Ishikawa (cell line): ENCODE data around the gene TMOD4.

Experiments used
- CEBPB ChIP-seq: IDR thresholded peaks from 2 replicates; pipeline ENCODE4 v1.6.1; 2012
- CREB1 ChIP-seq: IDR thresholded peaks from 2 replicates; pipeline ENCODE4 v1.6.1; 2012; ENCODE audit warnings: low read depth
- EGR1 ChIP-seq: IDR thresholded peaks from 2 replicates; pipeline ENCODE4 v1.6.1; 2012
- EP300 ChIP-seq: IDR thresholded peaks from 2 replicates; pipeline ENCODE4 v1.6.1; 2012; ENCODE audit warnings: borderline replicate concordance
- FOXM1 ChIP-seq: IDR thresholded peaks from 2 replicates; pipeline ENCODE4 v1.6.1; 2012; ENCODE audit warnings: low read depth, borderline replicate concordance
- NFIC ChIP-seq: IDR thresholded peaks from 2 replicates; pipeline ENCODE4 v1.6.1; 2012
- RAD21 ChIP-seq: IDR thresholded peaks from 2 replicates; pipeline ENCODE4 v1.6.1; 2012; ENCODE audit warnings: low read depth
- TAF1 ChIP-seq: IDR thresholded peaks from 2 replicates; pipeline ENCODE4 v1.6.1; 2012; ENCODE audit warnings: low read depth, mild to moderate bottlenecking
- TCF12 ChIP-seq: IDR thresholded peaks from 2 replicates; pipeline ENCODE4 v1.6.1; 2012; ENCODE audit warnings: low read depth
- TEAD4 ChIP-seq: IDR thresholded peaks from 2 replicates; pipeline ENCODE4 v1.6.1; 2012
- YY1 ChIP-seq: IDR thresholded peaks from 2 replicates; pipeline ENCODE4 v1.6.1; 2012; ENCODE audit warnings: low read depth
- ZBTB7A ChIP-seq: IDR thresholded peaks from 2 replicates; pipeline ENCODE4 v1.6.1; 2012; ENCODE audit warnings: low read depth
- TF ChIP-seq, protein P1 (sequence below): IDR thresholded peaks from 2 replicates; pipeline ENCODE4 v1.6.1; 2012; ENCODE audit warnings: low read depth, mild to moderate bottlenecking
- TF ChIP-seq, protein P2 (sequence below): IDR thresholded peaks from 2 replicates; pipeline ENCODE4 v1.6.1; 2012
- TF ChIP-seq, protein P3 (sequence below): IDR thresholded peaks from 2 replicates; pipeline ENCODE4 v1.6.1; 2012

TMOD4 gene

DNA sequence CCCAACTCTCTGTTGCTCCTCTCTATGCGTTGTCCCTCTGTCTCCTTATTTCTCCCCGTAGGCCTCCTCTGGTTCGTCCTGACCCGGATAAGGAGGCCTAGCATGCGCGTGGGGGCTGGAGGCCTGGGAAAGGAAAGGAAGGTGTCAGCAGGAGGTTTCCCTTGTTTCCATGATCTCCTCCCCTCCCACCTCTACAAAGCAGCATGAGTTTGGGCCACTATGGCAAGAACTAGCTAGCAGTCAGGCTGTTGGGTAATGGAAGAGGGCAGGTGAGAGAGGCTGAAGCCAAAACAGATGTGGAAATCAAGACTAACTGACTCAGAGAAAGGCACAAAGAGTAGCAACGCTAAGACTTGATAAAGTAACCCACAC is 28.7 kb downstream of the TMOD4 start:
- no peak for TF ChIP-seq TCF12
- no peak for TF ChIP-seq TAF1
- TF ChIP-seq RAD21 = no peak
- TF ChIP-seq TEAD4 = no peak
- no peak for TF ChIP-seq CREB1
- no peak for TF ChIP-seq EGR1
- TF ChIP-seq FOXM1 = no peak
- TF ChIP-seq, protein P1, sequence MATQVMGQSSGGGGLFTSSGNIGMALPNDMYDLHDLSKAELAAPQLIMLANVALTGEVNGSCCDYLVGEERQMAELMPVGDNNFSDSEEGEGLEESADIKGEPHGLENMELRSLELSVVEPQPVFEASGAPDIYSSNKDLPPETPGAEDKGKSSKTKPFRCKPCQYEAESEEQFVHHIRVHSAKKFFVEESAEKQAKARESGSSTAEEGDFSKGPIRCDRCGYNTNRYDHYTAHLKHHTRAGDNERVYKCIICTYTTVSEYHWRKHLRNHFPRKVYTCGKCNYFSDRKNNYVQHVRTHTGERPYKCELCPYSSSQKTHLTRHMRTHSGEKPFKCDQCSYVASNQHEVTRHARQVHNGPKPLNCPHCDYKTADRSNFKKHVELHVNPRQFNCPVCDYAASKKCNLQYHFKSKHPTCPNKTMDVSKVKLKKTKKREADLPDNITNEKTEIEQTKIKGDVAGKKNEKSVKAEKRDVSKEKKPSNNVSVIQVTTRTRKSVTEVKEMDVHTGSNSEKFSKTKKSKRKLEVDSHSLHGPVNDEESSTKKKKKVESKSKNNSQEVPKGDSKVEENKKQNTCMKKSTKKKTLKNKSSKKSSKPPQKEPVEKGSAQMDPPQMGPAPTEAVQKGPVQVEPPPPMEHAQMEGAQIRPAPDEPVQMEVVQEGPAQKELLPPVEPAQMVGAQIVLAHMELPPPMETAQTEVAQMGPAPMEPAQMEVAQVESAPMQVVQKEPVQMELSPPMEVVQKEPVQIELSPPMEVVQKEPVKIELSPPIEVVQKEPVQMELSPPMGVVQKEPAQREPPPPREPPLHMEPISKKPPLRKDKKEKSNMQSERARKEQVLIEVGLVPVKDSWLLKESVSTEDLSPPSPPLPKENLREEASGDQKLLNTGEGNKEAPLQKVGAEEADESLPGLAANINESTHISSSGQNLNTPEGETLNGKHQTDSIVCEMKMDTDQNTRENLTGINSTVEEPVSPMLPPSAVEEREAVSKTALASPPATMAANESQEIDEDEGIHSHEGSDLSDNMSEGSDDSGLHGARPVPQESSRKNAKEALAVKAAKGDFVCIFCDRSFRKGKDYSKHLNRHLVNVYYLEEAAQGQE = no peak
- no peak for TF ChIP-seq YY1
- TF ChIP-seq CEBPB = no peak
- TF ChIP-seq EP300 = no peak
- TF ChIP-seq, protein P2, sequence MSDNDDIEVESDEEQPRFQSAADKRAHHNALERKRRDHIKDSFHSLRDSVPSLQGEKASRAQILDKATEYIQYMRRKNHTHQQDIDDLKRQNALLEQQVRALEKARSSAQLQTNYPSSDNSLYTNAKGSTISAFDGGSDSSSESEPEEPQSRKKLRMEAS = no peak
- TF ChIP-seq, protein P3, sequence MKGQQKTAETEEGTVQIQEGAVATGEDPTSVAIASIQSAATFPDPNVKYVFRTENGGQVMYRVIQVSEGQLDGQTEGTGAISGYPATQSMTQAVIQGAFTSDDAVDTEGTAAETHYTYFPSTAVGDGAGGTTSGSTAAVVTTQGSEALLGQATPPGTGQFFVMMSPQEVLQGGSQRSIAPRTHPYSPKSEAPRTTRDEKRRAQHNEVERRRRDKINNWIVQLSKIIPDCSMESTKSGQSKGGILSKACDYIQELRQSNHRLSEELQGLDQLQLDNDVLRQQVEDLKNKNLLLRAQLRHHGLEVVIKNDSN = no peak
- TF ChIP-seq NFIC = no peak
- no peak for TF ChIP-seq ZBTB7A

DNA sequence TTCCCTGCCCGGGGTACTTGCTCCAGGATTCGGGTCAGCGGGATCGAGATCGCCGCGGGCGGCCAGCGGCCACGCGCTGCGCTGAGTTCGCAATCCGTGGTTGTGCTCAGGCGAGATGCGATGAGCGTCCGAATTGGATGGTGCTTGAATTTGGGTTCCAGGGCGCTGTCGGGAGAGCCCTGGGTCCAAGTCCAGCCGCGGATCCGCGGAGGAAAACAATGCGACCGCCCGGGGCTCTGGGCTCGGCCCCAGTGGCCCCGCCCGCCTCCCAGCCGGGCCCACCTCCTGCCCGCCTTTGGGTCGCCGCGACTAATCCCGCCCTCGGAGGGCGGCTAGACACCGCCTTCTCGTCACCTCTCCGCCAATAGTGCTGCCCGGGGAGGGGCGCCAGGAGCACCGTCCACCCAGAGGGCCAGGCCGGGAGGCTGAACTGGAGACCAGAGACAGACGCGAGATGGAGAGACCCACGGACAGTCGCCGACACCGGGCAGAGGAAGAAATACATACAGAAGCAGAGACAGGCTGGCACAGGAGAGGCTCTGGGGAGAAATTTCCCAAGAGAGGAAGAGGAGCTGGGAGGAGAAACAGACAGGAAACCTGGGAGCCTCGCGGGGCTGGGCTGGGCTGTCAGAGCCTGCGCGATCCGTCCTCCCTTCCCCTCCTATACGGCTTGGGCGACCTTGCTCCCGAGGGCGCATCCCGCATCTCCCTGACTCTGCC is 29.2 kb downstream of the TMOD4 start, which contains the start of gene SEMA6C:
TSS of gene SEMA6C (minus strand) at position 220 of the 720 bp plus-strand sequence. CDS start 4,010 bp downstream, outside the sequence.
- TF ChIP-seq EP300 (no peak), TAF1 (peak; percentile 47; the same call in 1 of the 2 replicates)

DNA sequence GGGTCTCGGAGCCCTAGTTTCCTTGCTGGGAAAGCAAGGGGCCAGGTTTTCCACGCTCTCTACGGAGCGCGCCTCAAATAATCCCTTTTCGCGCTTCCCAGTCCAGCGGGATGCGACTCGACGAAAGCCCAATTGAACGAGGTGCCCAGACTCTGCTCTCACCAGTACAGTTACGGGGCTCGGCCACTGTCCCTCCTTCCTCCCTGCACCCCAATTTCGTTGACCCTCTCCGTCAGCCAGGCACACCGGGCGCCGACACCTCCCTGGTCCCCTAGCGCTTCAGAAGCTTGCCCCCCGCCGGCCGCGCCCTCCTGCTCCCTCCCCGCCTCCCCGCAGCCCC is 29.7 kb downstream of the TMOD4 start:
- TF ChIP-seq TCF12 = no peak
- no peak for TF ChIP-seq TEAD4
- no peak for TF ChIP-seq NFIC
- TF ChIP-seq FOXM1 = no peak
- no peak for TF ChIP-seq EGR1
- TF ChIP-seq RAD21 = no peak
- TF ChIP-seq, protein P3 = no peak
- no peak for TF ChIP-seq CREB1
- no peak for TF ChIP-seq CEBPB
- TF ChIP-seq EP300 = no peak

DNA sequence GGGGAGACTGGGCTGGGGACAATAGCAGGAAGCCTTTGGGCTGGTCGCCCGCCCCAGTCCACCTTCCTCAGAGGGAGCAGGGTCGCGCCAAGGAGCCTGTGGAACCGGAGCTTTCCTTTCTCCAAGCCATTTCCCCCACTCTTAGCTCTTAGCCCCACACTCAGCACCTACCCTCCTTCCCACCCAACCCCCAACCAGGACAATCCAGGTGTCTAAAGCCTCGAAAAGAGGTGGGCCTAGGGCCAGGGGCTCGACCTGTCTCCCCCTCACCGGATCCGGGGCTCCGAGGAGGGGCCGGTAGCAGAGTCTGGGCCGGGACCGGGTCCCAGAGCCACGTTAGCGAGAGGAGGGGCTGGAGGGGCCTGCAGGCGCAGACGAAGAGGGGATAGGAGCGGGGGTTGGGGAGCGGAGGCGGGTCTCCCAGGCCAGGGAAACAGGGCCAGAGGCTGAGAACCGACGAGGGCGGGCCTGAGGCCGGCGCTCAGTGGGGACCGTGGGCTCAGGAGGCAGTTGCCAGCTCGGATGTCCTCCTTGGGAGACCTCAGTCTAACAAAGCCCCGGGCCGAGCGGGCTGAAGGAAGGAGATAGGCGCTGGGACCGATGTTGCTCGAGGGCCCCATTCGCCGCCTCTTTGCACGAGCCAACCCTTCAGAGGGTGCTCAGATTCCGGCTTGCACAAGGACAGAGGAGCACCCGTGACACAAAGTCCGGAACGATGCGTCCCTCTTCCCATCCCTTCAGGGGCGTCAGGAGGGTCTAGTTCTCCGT is 30.3 kb downstream of the TMOD4 start:
- TF ChIP-seq, protein P2 = no peak
- TF ChIP-seq, protein P3 = no peak
- no peak for TF ChIP-seq FOXM1
- TF ChIP-seq YY1 = no peak
- TF ChIP-seq RAD21 = no peak
- TF ChIP-seq, protein P1 = no peak
- TF ChIP-seq TAF1 = no peak
- TF ChIP-seq ZBTB7A = no peak; the same call in 1 of the 2 replicates
- no peak for TF ChIP-seq TCF12
- no peak for TF ChIP-seq TEAD4
- no peak for TF ChIP-seq CREB1
- no peak for TF ChIP-seq CEBPB
- TF ChIP-seq EGR1 = no peak
